Measurements from ENCODE around the gene DUSP6. TPM values are rescaled to one million over a fixed set of nuclear protein-coding genes. Genes with fewer than 3 reads are reported as not detected.

The DUSP6 gene
- 72.9 and 94.7 TPM in 2 replicates for total RNA-seq (2014; rRNA removed; shearing (Covaris generic))

GRCh38 chr12:89352492-89353187 lies at the start of gene DUSP6:
Gene DUSP6 (minus strand): TSS chr12:89352501. CDS start chr12:89352039, 462 bp downstream.
- DNase-seq (ENCODE audit: low read depth): peak; percentile 99

GRCh38 chr12:89401433-89402058 lies 49.2 kb upstream of the DUSP6 start:
- DNase-seq (ENCODE audit: low read depth): no peak

- no peak for DNase-seq (ENCODE audit: low read depth)
Measured at GRCh38 chr12:89400415-89400814, 48.1 kb upstream of the DUSP6 start.

GRCh38 chr12:89395712-89396111 lies 43.4 kb upstream of the DUSP6 start:
- no peak for DNase-seq (ENCODE audit: low read depth)

GRCh38 chr12:89393551-89394121 lies 41.3 kb upstream of the DUSP6 start:
- DNase-seq (ENCODE audit: low read depth): no peak

GRCh38 chr12:89392391-89392790 lies 40.1 kb upstream of the DUSP6 start:
- DNase-seq (ENCODE audit: low read depth): no peak

GRCh38 chr12:89391726-89392336 lies 39.5 kb upstream of the DUSP6 start:
- DNase-seq (ENCODE audit: low read depth): no peak

GRCh38 chr12:89390802-89391673 lies 38.7 kb upstream of the DUSP6 start:
- peak; percentile 88 for DNase-seq (ENCODE audit: low read depth)

GRCh38 chr12:89389755-89390661 lies 37.7 kb upstream of the DUSP6 start:
- no peak for DNase-seq (ENCODE audit: low read depth)

- no peak for DNase-seq (ENCODE audit: low read depth)
Measured at GRCh38 chr12:89386138-89386537, 33.8 kb upstream of the DUSP6 start.

- DNase-seq (ENCODE audit: low read depth): no peak
Measured at GRCh38 chr12:89384807-89385206, 32.5 kb upstream of the DUSP6 start.

GRCh38 chr12:89384050-89384758 lies 31.9 kb upstream of the DUSP6 start:
- DNase-seq (ENCODE audit: low read depth): peak; percentile 74

GRCh38 chr12:89383235-89384049 lies 31.1 kb upstream of the DUSP6 start:
- no peak for DNase-seq (ENCODE audit: low read depth)

GRCh38 chr12:89382328-89382727 lies 30.0 kb upstream of the DUSP6 start:
- DNase-seq (ENCODE audit: low read depth): no peak

- no peak for DNase-seq (ENCODE audit: low read depth)
Measured at GRCh38 chr12:89379839-89380467, 27.7 kb upstream of the DUSP6 start.

- no peak for DNase-seq (ENCODE audit: low read depth)
Measured at GRCh38 chr12:89379148-89379838, 27.0 kb upstream of the DUSP6 start.

GRCh38 chr12:89376844-89377243 lies 24.5 kb upstream of the DUSP6 start:
- no peak for DNase-seq (ENCODE audit: low read depth)

- DNase-seq (ENCODE audit: low read depth): no peak
Measured at GRCh38 chr12:89376202-89376529, 23.9 kb upstream of the DUSP6 start.
